NT2/D1 (cell line): ENCODE measurements around the gene EPN3.

Source experiments
- YY1 ChIP-seq: IDR thresholded peaks from 2 replicates; pipeline ENCODE4 v1.6.1; 2011; ENCODE audit not compliant: insufficient read length, insufficient read depth
- ZNF274 ChIP-seq: IDR thresholded peaks from 2 replicates; pipeline ENCODE4 v1.6.1; 2011; ENCODE audit warnings: mild to moderate bottlenecking, low read depth, low read length

DNA sequence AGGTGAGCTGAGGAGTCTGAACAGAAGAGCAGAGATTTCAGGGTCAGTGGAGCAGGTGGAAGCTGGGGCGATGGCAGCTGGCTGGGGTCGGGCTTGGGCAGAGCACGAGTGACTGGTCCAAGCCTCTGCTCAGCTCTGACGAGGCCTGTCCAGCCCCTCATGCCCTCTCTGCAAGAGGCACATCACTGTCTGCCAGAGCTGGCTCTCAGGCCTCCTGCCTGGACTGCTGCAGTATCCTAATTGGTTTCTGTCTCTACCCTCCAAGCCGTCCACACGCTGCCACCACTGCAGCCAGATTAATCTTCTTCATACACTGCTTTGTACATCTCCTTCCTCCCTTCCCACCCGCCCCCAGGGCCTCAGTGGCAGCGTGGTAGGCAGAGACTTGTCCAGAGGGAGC is 53.4 kb downstream of the EPN3 start:
- TF ChIP-seq YY1, result no peak
- TF ChIP-seq ZNF274, result no peak
